Choroid plexus epithelial cell (primary cell): ENCODE data around the gene ATP2B3.

ENCODE experiments used
- DNase-seq: peaks from one replicate; pipeline ENCODE4 v3.0.0-alpha.2; 2010; ENCODE audit warnings: low read depth
- H3K4me3 ChIP-seq: 2 replicates; pipeline ENCODE4 v1.5.1; 2011; ENCODE audit warnings: low read depth, mild to moderate bottlenecking, control low read depth, low read length, moderate library complexity
- TF ChIP-seq, protein P1 (sequence below): conservative IDR thresholded peaks from 2 replicates; pipeline ENCODE4 v1.5.1; 2011; ENCODE audit warnings: low read depth, mild to moderate bottlenecking, control low read depth, inconsistent platforms, low read length, moderate library complexity

ATP2B3 gene

DNA sequence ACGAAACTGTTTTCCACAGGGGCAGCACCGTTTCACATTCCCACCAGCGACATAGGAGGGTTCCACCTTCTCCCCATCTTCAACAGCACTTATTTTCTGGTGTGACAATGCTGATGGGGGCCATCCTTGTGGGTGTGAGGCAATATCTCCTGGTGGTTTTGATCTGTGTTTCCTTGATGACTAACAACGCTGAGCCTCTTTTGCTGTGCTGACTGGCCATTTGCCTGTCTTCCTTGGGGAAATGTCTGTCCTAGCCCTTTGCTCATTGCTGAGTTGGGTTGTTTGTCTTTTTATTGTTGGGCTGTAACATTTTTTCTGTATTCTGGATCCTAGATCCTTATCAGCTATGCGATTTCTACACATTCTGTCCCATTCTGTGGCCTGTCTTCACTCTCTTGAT, 33.7 kb downstream of the ATP2B3 start:
- DNase-seq: peak; percentile 47
- TF ChIP-seq, protein P1, sequence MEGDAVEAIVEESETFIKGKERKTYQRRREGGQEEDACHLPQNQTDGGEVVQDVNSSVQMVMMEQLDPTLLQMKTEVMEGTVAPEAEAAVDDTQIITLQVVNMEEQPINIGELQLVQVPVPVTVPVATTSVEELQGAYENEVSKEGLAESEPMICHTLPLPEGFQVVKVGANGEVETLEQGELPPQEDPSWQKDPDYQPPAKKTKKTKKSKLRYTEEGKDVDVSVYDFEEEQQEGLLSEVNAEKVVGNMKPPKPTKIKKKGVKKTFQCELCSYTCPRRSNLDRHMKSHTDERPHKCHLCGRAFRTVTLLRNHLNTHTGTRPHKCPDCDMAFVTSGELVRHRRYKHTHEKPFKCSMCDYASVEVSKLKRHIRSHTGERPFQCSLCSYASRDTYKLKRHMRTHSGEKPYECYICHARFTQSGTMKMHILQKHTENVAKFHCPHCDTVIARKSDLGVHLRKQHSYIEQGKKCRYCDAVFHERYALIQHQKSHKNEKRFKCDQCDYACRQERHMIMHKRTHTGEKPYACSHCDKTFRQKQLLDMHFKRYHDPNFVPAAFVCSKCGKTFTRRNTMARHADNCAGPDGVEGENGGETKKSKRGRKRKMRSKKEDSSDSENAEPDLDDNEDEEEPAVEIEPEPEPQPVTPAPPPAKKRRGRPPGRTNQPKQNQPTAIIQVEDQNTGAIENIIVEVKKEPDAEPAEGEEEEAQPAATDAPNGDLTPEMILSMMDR: no peak
- H3K4me3 ChIP-seq: no peak overlapping the region

DNA sequence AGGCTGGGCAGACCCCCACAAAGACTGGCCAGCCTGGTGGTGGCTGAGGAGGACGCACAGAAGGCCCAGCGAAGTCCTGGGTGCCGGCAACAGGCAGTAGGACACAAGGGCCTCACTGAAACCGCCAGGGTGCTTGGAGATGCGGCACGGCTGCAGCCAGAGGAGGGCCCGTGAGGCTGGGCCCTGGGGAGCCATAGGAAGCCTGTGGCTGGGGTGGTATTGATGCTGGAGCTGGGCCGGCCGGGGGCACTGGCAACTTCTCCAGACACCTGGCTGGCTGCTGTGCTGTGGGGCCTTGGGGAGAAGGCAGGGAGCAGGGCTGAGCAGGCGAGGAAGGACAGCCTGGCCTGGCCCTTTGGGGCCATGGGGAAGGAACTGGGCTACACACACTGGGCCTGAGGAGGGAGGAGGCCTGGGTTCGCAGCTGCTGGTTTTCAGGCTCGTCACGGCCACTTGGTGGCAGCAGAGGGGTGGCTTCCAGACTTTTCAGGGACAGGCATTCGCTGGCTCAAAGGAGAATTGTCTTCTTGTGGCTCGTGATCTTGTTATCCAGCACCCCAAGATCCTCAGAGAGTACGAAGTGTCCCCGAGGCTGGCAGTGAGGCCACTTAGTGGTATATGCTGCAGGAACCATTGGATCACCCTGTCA, 37.2 kb downstream of the ATP2B3 start:
- DNase-seq: peak; percentile 62
- TF ChIP-seq, protein P1: peak; percentile 74

DNA sequence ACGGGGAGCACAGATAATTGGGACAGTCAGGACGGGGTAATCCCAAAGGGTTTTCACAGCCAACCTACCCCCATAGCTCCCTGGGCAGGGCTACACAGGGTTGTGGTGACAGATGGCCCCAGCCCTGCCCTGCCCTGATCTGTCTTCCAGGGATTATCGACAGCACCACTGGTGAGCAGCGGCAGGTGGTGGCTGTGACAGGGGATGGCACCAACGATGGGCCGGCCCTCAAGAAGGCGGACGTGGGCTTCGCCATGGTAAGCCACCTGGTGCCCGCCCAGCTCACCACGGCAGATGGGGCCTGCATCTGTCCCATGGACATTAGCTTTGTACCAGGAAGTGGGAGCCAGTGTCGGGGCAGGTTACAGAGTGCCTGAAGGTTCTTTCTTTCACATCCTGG, 39.3 kb downstream of the ATP2B3 start:
- no peak for DNase-seq
- no peak overlapping the region for H3K4me3 ChIP-seq
- TF ChIP-seq, protein P1: no peak

More for the DNA sequence above, 37.2 kb downstream of the ATP2B3 start:
- no peak overlapping the region for H3K4me3 ChIP-seq

DNA sequence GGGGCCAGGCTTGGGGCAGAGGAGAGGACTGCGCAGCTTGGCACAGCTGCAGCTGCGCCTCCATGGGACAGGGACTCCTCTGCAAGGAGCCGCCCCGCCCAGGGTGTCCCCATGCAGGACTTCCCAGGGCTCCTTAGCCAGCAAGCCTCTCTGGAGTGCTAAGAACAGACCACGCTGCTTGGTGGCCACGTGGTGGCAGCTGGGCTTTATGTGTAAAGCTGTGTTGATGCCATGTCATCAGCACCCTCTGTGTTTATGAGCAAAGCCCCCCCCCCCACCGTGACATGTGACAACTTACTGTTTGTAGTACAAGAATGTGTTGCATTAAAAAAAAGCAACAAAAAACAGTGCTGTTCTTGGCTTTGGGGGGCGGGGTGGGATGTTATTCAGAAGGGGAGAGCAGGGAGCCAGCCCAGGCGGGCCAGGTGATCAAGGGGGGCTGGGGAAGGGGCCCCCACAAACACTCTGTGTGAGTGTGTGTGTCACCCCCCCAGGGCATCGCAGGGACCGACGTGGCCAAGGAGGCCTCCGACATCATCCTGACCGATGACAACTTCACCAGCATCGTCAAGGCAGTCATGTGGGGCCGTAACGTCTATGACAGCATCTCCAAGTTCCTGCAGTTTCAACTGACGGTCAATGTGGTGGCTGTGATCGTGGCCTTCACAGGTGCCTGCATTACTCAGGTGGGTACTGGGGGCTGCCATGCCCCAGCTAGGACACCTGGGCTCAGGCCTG, 40.3 kb downstream of the ATP2B3 start:
- no peak for DNase-seq
- TF ChIP-seq, protein P1: no peak
- H3K4me3 ChIP-seq: no peak overlapping the region

DNA sequence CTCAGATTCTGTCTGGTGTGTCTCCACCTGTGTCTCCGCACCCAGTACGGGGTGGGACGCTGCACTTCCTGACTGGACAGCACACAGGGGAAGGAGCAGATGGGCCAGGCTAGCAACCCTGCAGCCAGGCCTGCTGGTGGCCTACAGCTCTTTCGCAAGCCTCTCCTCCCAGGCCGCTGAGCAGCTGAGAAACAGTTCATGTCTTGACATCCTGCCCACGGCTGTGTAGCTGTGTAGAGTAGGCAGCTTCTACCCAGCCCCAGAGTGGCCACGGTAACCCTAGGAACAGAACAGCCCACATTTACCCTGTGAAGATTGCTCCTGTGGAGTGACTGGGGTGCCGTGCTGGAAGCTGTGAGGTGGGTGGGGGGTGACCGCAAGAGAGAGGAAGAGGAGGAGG, 42.6 kb downstream of the ATP2B3 start:
- TF ChIP-seq, protein P1: no peak
- H3K4me3 ChIP-seq: no peak overlapping the region
- DNase-seq: peak; percentile 43

DNA sequence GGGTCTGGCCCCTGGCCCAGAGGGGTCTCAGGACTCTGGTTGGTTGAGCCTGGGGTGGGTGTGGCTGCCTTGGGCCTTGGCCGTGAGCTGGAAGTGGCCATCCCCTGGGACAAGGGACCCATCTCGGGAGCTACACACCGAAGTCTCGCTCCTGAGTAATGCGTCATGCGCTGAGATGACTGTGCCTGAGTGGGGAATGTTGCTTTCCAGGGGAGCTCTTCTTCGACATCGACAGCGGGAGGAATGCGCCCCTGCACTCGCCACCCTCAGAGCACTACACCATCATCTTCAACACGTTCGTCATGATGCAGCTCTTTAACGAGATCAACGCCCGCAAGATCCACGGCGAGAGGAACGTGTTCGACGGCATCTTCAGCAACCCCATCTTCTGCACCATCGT, 43.0 kb downstream of the ATP2B3 start:
- TF ChIP-seq, protein P1: no peak
- no peak overlapping the region for H3K4me3 ChIP-seq
- no peak for DNase-seq

DNA sequence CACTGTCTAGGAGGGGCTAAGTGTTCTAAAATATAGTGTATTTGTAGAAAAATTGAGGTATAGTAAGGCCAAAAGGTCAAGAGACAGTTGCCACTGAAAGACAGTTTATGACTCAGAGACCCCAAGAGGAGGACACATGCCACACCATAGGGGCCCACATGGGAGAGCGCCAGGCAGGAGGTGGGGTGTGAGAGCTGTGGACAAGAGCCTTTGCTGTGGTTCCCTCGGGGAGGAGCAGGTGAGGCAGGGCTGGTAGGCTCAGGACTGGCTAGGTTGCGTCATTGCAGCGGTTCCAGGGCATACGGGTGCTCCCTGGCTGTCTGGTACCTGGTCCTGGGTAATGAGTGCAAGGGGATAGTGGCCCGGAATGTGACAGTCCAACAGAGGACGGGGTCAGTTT, 43.9 kb downstream of the ATP2B3 start:
- no peak for DNase-seq
- TF ChIP-seq, protein P1: no peak
- H3K4me3 ChIP-seq: no peak overlapping the region
